Measurements from ENCODE around the gene VSTM4. TPM values are rescaled to one million over a fixed set of nuclear protein-coding genes. Genes with fewer than 3 reads are reported as not detected.

Gene VSTM4
- total RNA-seq, 4 donors from 2014 or later = 4.0 to 6.0 (median 4.6) TPM

DNA sequence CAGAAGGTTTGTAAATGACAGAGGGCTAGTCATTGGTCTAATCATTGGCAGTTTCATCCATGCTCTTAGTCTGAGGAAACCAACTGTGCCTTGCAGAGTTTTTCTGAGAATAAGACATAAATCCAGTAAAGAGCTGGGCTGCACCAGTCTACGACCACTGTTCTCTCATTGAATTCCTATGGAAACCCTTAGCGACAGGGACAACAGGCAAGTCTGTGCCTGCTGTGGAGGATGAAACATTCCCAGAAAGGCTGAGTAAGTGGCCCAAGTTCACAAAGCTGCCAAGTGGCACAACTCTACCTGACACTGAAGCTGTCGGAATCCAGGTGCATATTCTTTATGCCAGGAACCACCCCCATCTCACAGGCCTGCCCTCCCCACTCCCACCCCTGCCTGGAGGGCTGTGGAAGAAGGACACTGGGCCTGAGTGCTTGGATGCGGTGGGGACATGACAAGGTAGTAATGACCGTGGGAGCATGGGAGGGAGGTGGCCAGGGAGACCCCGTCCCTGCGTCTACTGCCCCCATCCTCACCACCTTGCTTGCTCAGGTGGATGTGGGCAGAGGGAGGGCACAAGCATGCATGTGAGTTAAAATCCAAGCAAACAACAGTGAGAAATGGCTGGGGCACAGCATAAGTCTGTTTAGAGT lies 58.0 kb downstream of the VSTM4 start:
- 73% methylated on average over 7 of the region's 7 CpGs for whole genome bisulfite sequencing
- no peaks in the 10 kb centered on the region for H3K9me3 ChIP-seq
- H3K36me3 ChIP-seq = no peaks in the 10 kb centered on the region
- H3K27me3 ChIP-seq = no peaks in the 10 kb centered on the region
- H3K4me1 ChIP-seq = peaks cover 58% of the 10 kb centered on the region
- DNase-seq (ENCODE audit: low spot score in 2 of 2) = peak in 1 of 2 donors; percentile 55
- TF ChIP-seq, protein P1, sequence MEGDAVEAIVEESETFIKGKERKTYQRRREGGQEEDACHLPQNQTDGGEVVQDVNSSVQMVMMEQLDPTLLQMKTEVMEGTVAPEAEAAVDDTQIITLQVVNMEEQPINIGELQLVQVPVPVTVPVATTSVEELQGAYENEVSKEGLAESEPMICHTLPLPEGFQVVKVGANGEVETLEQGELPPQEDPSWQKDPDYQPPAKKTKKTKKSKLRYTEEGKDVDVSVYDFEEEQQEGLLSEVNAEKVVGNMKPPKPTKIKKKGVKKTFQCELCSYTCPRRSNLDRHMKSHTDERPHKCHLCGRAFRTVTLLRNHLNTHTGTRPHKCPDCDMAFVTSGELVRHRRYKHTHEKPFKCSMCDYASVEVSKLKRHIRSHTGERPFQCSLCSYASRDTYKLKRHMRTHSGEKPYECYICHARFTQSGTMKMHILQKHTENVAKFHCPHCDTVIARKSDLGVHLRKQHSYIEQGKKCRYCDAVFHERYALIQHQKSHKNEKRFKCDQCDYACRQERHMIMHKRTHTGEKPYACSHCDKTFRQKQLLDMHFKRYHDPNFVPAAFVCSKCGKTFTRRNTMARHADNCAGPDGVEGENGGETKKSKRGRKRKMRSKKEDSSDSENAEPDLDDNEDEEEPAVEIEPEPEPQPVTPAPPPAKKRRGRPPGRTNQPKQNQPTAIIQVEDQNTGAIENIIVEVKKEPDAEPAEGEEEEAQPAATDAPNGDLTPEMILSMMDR (IDR thresholded peaks at IDR 0.05) = no peak
- TF ChIP-seq EP300 (IDR thresholded peaks at IDR 0.05) (no peak), POLR2AphosphoS5 (IDR thresholded peaks at IDR 0.05) (no peak), POLR2A (IDR thresholded peaks at IDR 0.05) (no peak)
- no peak overlapping the region for H3K27ac ChIP-seq
- no peak overlapping the region for H3K4me3 ChIP-seq

DNA sequence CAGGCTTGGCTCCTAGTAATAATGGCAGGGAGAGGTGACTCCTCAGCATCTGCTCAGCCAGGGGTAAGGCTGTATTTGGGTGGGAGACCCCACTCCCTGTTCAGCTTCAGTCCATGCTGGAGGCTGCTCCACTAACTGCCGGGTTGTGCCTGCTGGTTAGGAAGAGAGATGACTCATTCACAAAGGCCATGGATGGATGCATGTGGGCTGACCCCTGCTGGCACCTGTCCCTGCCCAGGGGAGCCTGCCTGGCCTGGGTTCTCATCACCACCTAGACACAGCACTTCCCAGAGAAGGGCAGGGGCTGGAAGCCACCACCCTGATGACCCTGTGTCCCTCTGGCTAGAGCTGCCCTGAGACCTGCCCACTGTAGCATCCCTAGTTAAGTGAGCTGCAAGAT lies 59.0 kb downstream of the VSTM4 start:
- Histone ChIP-seq H3K9me3 (no peaks in the 10 kb centered on the region), H3K27ac (no peak overlapping the region), H3K4me1 (peaks cover 58% of the 10 kb centered on the region), H3K36me3 (no peaks in the 10 kb centered on the region), H3K27me3 (no peaks in the 10 kb centered on the region), H3K4me3 (no peak overlapping the region)
- peak in 1 of 2 donors; percentile 74 for DNase-seq (ENCODE audit: low spot score in 2 of 2)
- 17% methylated on average over 1 of the region's 1 CpG for WGBS
- TF ChIP-seq, protein P1 (IDR thresholded peaks at IDR 0.05) = no peak
- TF ChIP-seq POLR2AphosphoS5 (IDR thresholded peaks at IDR 0.05) (no peak), POLR2A (IDR thresholded peaks at IDR 0.05) (no peak), EP300 (IDR thresholded peaks at IDR 0.05) (no peak)

DNA sequence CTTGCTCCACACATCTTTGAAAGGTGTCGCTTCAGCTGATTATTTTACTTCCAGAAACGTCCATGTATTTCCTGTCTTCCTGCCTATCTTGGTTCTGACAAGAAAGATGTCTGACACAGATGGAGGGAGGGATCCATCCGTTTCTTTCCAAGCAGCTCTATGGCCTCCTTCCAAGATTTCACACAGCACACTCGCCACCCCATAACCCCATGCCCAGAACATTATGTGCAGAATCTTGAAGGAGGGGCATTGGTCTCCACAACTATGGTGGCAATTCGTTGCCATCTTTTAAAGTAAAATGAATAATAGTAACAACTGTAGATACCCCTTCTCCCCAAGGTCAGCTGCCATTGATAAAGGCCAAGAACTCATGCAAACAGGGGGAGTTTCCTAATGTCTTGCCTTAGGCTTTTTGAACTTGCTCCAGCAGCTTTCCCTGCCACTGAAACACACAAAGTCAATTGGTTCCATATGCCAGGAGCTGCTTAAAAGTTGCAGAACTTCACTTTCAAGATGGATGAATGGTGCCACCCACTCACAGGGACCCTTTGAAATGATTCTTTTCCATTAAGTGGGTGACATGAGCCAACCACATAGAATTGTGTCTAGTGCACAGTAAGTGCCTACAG lies 60.0 kb downstream of the VSTM4 start:
- 27% methylated on average over 5 of the region's 5 CpGs for WGBS
- no peak overlapping the region for H3K4me3 ChIP-seq
- peaks cover 58% of the 10 kb centered on the region for H3K4me1 ChIP-seq
- no peaks in the 10 kb centered on the region for H3K27me3 ChIP-seq
- no peaks in the 10 kb centered on the region for H3K9me3 ChIP-seq
- no peaks in the 10 kb centered on the region for H3K36me3 ChIP-seq
- TF ChIP-seq, protein P1 (IDR thresholded peaks at IDR 0.05) = no peak
- TF ChIP-seq POLR2AphosphoS5 (IDR thresholded peaks at IDR 0.05) (no peak), EP300 (IDR thresholded peaks at IDR 0.05) (no peak), POLR2A (IDR thresholded peaks at IDR 0.05) (no peak)
- DNase-seq (ENCODE audit: low spot score in 2 of 2) = peak in 1 of 2 donors; percentile 47
- no peak overlapping the region for H3K27ac ChIP-seq

DNA sequence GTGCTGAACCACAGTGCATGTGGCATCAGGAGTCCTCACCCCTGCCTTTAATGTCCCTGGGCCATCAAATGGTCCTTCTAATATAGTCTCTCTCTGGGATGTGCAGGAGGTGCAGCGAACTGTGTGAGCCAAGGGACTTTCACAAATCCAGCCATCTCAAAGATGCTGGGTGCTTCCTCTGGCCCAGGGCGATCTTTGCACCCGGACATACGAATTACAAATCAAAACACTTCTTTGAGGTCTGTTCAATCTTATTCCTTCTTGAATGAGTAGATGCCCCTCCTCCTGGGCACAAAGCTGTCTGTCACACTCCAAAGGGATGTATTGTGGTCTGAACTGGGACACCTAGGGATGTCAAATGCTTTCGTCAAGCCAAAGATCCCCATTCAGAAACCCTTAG lies 60.6 kb downstream of the VSTM4 start:
- WGBS = 90% methylated on average over 5 of the region's 5 CpGs
- H3K4me3 ChIP-seq = no peak overlapping the region
- no peaks in the 10 kb centered on the region for H3K36me3 ChIP-seq
- DNase-seq (ENCODE audit: low spot score in 2 of 2) = no peak
- TF ChIP-seq POLR2AphosphoS5 (IDR thresholded peaks at IDR 0.05) (no peak), EP300 (IDR thresholded peaks at IDR 0.05) (no peak), POLR2A (IDR thresholded peaks at IDR 0.05) (no peak)
- TF ChIP-seq, protein P1 (IDR thresholded peaks at IDR 0.05) = no peak
- no peaks in the 10 kb centered on the region for H3K9me3 ChIP-seq
- no peak overlapping the region for H3K27ac ChIP-seq
- H3K27me3 ChIP-seq = no peaks in the 10 kb centered on the region
- H3K4me1 ChIP-seq = peaks cover 58% of the 10 kb centered on the region

DNA sequence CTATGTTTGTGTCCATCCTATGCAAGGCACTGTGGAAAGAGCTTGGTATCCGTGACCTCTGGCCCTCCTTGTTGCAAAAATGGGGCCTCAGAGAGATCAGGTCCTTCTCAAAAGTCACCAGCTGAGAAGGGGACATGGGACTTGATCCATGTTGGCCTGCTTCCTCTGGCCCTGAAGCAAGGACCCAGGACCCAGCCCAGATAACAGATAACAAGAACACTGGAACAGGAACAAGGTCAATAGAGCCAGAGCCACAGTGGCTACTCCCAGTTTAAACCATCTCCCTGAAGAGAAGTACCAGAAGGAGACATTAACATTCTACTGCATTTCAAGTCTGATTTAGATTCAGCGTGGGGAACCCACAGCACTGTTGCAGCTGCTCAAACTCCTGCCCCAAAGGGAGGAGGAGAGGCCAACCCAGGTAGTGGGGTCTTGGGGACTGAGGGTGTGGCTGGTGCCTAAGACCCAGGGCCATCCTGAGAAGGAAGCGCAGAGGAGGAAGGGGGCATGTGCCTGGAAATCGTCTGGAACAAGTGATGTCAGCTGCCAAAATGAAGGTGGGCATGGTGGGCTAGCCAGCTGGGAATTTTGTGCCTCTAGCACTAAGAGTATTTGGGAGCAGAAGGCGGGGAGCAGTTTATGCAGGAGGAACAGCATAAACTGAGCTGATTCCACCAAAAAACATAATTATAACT lies 61.2 kb downstream of the VSTM4 start:
- Histone ChIP-seq H3K4me1 (peaks cover 58% of the 10 kb centered on the region), H3K36me3 (no peaks in the 10 kb centered on the region), H3K27ac (no peak overlapping the region), H3K9me3 (no peaks in the 10 kb centered on the region), H3K4me3 (no peak overlapping the region), H3K27me3 (no peaks in the 10 kb centered on the region)
- WGBS = 96% methylated on average over 5 of the region's 5 CpGs
- no peak for TF ChIP-seq EP300 (IDR thresholded peaks at IDR 0.05)
- TF ChIP-seq POLR2AphosphoS5 (IDR thresholded peaks at IDR 0.05) = no peak
- TF ChIP-seq, protein P1 (IDR thresholded peaks at IDR 0.05) = no peak
- no peak for TF ChIP-seq POLR2A (IDR thresholded peaks at IDR 0.05)
- DNase-seq (ENCODE audit: low spot score in 2 of 2) = no peak

Data from suprapubic skin (tissue), 4 donors.